HG03135 (cell line): ENCODE measurements around the gene STX19.
"Not testable (repeated sequence)": the region's sequence is repeated elsewhere in the genome, so short reads cannot be mapped to it uniquely, and the experiment has no call there.

Experiments used
- ATAC-seq: cut with Tn5 transposase; IDR thresholded peaks from one replicate; pipeline ENCODE4 v1.9.1; 2021; ENCODE audit warnings: mild to moderate bottlenecking, moderate library complexity; ENCODE audit not compliant: unreplicated experiment

Gene STX19

GRCh38 chr3:93979850-93980676, 48.3 kb downstream of the STX19 start, which contains the start of gene ARL13B:
Gene ARL13B, plus strand, starts transcription at chr3:93980155. Its CDS starts 269 bp downstream, at chr3:93980424.
- peak; percentile 100 for ATAC-seq

DNA sequence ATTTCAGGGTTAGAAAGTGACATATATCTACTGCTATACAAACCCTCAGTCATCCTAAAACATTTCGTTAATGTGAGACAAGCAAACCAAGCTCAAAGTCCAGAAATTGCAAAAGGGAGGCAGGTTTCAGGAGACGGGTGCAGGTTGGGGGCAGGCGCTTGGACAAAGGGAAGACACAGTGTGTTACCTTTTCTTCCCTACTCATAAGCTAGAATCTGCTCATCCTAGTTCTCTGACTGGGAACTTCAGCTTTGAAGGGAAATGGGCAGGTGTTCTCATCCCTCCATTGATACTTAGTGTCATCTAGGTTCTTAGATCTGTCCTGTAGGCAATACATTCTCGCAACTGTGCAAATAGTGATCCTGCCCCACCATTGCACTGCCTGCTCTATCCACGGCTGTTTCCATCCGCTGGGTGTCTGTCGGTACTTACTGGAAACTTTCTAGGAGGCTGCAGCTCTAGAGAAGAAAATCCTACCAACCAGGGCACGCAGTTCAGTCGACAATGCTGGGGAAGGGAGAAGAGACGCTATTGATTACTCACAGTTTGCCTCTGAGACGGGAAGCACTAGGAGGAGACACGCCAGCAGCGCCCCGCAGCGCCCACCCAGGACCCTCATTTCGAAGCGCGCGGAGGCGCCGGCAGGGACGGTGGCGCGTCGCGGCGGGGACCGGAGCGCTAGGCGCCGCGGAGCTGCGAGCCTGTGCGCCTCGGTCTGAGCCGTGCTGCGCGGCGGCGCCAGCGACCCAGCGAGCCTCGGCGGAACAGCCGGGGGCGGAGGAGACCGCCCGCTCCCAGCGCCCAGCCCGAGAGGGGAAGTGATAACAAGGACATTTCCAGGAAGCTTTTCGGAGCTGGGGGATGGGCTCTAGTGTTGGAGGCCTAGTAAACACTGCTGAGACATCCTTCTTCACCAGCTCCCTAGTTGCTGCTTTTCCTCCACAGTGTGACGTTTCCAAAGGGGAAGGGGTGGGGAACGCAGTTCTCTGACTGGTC, 55.0 kb downstream of the STX19 start, which contains the start of gene PROS1:
PROS1 (minus strand) TSS at position 766 of the 996 bp plus-strand sequence; CDS start at position 619, 147 bp downstream.
- ATAC-seq, result peak; percentile 84

GRCh38 chr3:93969997-93970396, 58.4 kb downstream of the STX19 start:
- no peak for ATAC-seq

DNA sequence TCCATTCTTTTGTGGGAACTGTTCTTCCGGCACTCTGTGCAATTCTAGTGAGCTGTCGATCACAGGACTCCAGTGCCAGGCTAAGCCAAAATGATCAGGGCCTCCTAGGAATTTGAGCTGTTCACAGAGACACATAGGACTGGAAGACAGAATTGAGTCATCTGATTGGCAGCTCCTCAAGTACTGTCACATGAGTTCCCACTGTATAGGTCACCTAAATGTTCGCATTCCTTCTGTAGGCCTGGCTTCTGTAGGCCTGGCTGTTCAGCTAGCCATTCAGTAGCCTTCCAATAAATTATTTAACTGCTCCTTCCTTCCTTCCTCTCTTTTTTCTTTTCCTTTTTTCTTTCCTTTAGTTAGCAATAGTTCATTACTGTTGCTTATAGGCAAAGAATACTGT, 59.0 kb downstream of the STX19 start:
- ATAC-seq, result no peak

DNA sequence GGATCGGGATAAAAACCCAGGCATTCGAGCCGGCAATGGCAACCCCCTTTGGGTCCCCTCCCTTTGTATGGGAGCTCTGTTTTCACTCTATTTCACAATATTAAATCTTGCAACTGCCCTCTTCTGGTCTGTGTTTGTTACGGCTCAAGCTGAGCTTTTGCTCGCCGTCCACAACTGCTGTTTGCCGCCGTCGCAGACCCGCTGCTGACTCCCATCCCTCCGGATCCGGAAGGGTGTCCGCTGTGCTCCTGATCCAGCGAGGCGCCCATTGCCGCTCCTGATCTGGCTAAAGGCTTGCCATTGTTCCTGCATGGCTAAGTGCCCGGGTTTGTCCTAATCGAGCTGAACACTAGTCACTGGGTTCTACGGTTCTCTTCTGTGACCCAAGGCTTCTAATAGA, 63.3 kb downstream of the STX19 start:
- not testable (repeated sequence) for ATAC-seq
